ENCODE results near the gene HEXB.
"Not testable (repeated sequence)": the region's sequence is repeated elsewhere in the genome, so short reads cannot be mapped to it uniquely, and the experiment has no call there.

HEXB gene

GRCh38 chr5:74738406-74738805 is 53.4 kb downstream of the HEXB start:
- no peak for DNase-seq (ENCODE audit: low spot score)

GRCh38 chr5:74748742-74749141 is 63.7 kb downstream of the HEXB start:
- not testable (repeated sequence) for DNase-seq (ENCODE audit: low spot score)

GRCh38 chr5:74761241-74761640 is 76.2 kb downstream of the HEXB start:
- DNase-seq (ENCODE audit: low spot score), result no peak

GRCh38 chr5:74762599-74762998 is 77.6 kb downstream of the HEXB start:
- peak; percentile 56 for DNase-seq (ENCODE audit: low spot score)

GRCh38 chr5:74763504-74763903 is 78.5 kb downstream of the HEXB start:
- no peak for DNase-seq (ENCODE audit: low spot score)

- DNase-seq (ENCODE audit: low spot score), result no peak
These were observed 80.2 kb downstream of the HEXB start for GRCh38 chr5:74765201-74765600.

- no peak for DNase-seq (ENCODE audit: low spot score)
These were observed 80.9 kb downstream of the HEXB start for GRCh38 chr5:74765929-74766328.

GRCh38 chr5:74766418-74766848 is 81.4 kb downstream of the HEXB start:
- DNase-seq (ENCODE audit: low spot score), result peak; percentile 36

GRCh38 chr5:74766849-74767578 is 82.0 kb downstream of the HEXB start, which contains the start of the genes GFM2 and NSA2:
TSS of gene GFM2 (minus strand) at chr5:74767117. CDS start at chr5:74763742, 3,375 bp downstream.
TSS of gene NSA2 (plus strand) at chr5:74767249. CDS start at chr5:74767361, 112 bp downstream.
- peak; percentile 87 for DNase-seq (ENCODE audit: low spot score)

- DNase-seq (ENCODE audit: low spot score), result no peak
These were observed 82.5 kb downstream of the HEXB start for GRCh38 chr5:74767579-74767913.

All from kidney capillary endothelial cell (primary cell).